Stimulated activated naive CD8-positive, alpha-beta T cell treated with anti-CD3 and anti-CD28 coated beads, Interleukin-15, Interleukin-2, amounts not matched to agents 100 U/mL and 50 U/mL, for 24 hours (primary cell): Measurements from ENCODE around the gene MYPOP.
"Not testable (repeated sequence)": the region's sequence is repeated elsewhere in the genome, so short reads cannot be mapped to it uniquely, and the experiment has no call there.

ENCODE experiments used
- ATAC-seq: fragments of 150-1000 bp; cut with Tn5 transposase; one replicate; pipeline ENCODE4 v1.10.0; 2021
- DNase-seq: peaks from one replicate; pipeline ENCODE4 v3.0.0; 2021

MYPOP gene

GRCh38 chr19:45883586-45883880, 18.9 kb downstream of the MYPOP start:
- no peak for ATAC-seq
- DNase-seq = no peak

- peak; percentile 29 for ATAC-seq
- DNase-seq = peak; percentile 92
These were observed 19.5 kb downstream of the MYPOP start for GRCh38 chr19:45882652-45883585.

- no peak for DNase-seq
- no peak for ATAC-seq
These were observed 20.4 kb downstream of the MYPOP start for GRCh38 chr19:45881909-45882528.

GRCh38 chr19:45881082-45881908, 21.1 kb downstream of the MYPOP start:
- DNase-seq (no peak), ATAC-seq (no peak)

- no peak for ATAC-seq
These were observed 22.4 kb downstream of the MYPOP start for GRCh38 chr19:45879971-45880370.

GRCh38 chr19:45879055-45879454, 23.4 kb downstream of the MYPOP start:
- no peak for ATAC-seq
- no peak for DNase-seq

More at GRCh38 chr19:45879971-45880370, 22.4 kb downstream of the MYPOP start:
- DNase-seq = no peak

GRCh38 chr19:45878043-45878794, 24.2 kb downstream of the MYPOP start:
- peak; percentile 37 for DNase-seq
- ATAC-seq = peak; percentile 78

- DNase-seq (peak; percentile 56), ATAC-seq (peak; percentile 35)
These were observed 25.8 kb downstream of the MYPOP start for GRCh38 chr19:45876411-45877197.

GRCh38 chr19:45876161-45876410, 26.3 kb downstream of the MYPOP start:
- ATAC-seq = peak; percentile 51

GRCh38 chr19:45874620-45874966, 27.8 kb downstream of the MYPOP start:
- DNase-seq = no peak
- no peak for ATAC-seq

More at GRCh38 chr19:45876161-45876410, 26.3 kb downstream of the MYPOP start:
- DNase-seq = no peak

GRCh38 chr19:45873219-45873772, 29.1 kb downstream of the MYPOP start:
- ATAC-seq (no peak), DNase-seq (no peak)

- ATAC-seq = no peak
- DNase-seq = no peak
These were observed 30.1 kb downstream of the MYPOP start for GRCh38 chr19:45872095-45872919.

GRCh38 chr19:45870798-45871197, 31.6 kb downstream of the MYPOP start:
- ATAC-seq (no peak), DNase-seq (no peak)

- DNase-seq, ATAC-seq: not testable (repeated sequence)
These were observed 35.2 kb downstream of the MYPOP start for GRCh38 chr19:45867241-45867640.

- DNase-seq = no peak
- ATAC-seq = no peak
These were observed 35.8 kb downstream of the MYPOP start for GRCh38 chr19:45866400-45867176.

- DNase-seq (no peak), ATAC-seq (no peak)
These were observed 37.0 kb downstream of the MYPOP start for GRCh38 chr19:45865269-45865948.

GRCh38 chr19:45864629-45865082, 37.8 kb downstream of the MYPOP start:
- ATAC-seq (no peak), DNase-seq (no peak)

- ATAC-seq = peak; percentile 40
- peak; percentile 79 for DNase-seq
These were observed 38.4 kb downstream of the MYPOP start, which contains the start of gene FOXA3 for GRCh38 chr19:45863840-45864628. TSS of gene FOXA3 (plus strand) at chr19:45864326. CDS start at chr19:45864457, 131 bp downstream.
